ENCODE data around the gene SUSD3.

SUSD3 gene

DNA sequence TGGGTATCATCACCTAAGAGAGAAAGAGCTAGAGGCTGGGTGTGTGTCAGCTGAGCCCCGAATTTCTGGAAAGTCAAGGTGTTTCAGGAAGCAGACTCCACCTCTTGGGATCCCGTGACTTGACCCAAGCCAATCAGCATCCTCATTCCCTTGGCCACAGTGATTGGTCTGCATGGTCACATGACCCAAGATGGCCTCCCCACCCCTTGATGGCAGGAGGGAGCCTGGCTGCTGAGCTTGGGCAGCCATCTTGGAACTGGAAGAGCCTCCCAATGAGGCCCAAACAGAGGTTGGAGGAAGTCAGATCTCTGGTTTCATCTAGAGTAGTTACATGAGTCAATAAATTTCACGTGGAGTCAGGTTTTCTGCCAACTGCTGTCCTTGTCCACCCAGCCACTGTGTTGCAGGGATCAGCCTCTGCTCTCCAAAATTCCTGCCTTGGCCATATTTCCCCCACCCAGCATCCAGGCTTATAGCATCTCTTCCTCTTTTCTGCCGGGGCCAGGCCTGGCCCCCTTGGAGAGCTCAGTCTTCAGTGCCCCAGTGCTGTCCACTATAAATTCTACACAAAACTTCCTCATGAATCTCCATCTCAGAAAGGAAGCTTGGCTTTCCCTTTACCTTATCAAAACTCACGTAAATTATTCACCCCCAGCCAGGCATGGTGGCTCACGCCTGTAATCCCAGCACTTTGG is 17.2 kb upstream of the SUSD3 start:
- DNase-seq (ENCODE audit: low read depth): no peak
- H3K4me3 ChIP-seq (ENCODE audit: low read depth, low read length): no peak overlapping the region

GRCh38 chr9:93043122-93043521 is 15.4 kb upstream of the SUSD3 start:
- TF ChIP-seq, protein P1, sequence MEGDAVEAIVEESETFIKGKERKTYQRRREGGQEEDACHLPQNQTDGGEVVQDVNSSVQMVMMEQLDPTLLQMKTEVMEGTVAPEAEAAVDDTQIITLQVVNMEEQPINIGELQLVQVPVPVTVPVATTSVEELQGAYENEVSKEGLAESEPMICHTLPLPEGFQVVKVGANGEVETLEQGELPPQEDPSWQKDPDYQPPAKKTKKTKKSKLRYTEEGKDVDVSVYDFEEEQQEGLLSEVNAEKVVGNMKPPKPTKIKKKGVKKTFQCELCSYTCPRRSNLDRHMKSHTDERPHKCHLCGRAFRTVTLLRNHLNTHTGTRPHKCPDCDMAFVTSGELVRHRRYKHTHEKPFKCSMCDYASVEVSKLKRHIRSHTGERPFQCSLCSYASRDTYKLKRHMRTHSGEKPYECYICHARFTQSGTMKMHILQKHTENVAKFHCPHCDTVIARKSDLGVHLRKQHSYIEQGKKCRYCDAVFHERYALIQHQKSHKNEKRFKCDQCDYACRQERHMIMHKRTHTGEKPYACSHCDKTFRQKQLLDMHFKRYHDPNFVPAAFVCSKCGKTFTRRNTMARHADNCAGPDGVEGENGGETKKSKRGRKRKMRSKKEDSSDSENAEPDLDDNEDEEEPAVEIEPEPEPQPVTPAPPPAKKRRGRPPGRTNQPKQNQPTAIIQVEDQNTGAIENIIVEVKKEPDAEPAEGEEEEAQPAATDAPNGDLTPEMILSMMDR (IDR thresholded peaks at IDR 0.05; ENCODE audit: low read depth, low read length, missing control alignments): no peak
- no peak overlapping the region for H3K4me3 ChIP-seq (ENCODE audit: low read depth, low read length)
- no peak for DNase-seq (ENCODE audit: low read depth)

More for the DNA sequence above, 17.2 kb upstream of the SUSD3 start:
- TF ChIP-seq, protein P1 (IDR thresholded peaks at IDR 0.05; ENCODE audit: low read depth, low read length, missing control alignments): no peak

DNA sequence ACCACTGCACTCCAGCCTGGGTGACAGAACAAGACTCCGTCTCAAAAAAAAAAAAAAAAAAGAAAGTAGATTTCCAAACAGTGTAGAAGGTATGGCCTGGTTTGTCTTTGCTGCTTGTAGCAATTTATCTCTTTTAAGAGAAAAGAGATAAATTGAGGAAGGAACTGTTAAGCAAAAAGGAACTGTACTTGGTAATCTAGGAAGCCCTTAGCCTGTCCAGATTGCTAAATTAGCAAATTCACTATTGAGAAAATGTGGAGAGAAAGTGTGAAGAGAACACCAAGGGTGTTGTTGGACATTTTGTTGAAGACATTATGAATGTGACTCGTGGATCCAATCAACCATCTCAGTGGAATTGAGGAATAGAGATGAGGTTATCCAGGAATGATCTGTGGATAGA is 13.0 kb upstream of the SUSD3 start:
- no peak overlapping the region for H3K4me3 ChIP-seq (ENCODE audit: low read depth, low read length)
- TF ChIP-seq, protein P1 (IDR thresholded peaks at IDR 0.05; ENCODE audit: low read depth, low read length, missing control alignments): no peak
- DNase-seq (ENCODE audit: low read depth): no peak

DNA sequence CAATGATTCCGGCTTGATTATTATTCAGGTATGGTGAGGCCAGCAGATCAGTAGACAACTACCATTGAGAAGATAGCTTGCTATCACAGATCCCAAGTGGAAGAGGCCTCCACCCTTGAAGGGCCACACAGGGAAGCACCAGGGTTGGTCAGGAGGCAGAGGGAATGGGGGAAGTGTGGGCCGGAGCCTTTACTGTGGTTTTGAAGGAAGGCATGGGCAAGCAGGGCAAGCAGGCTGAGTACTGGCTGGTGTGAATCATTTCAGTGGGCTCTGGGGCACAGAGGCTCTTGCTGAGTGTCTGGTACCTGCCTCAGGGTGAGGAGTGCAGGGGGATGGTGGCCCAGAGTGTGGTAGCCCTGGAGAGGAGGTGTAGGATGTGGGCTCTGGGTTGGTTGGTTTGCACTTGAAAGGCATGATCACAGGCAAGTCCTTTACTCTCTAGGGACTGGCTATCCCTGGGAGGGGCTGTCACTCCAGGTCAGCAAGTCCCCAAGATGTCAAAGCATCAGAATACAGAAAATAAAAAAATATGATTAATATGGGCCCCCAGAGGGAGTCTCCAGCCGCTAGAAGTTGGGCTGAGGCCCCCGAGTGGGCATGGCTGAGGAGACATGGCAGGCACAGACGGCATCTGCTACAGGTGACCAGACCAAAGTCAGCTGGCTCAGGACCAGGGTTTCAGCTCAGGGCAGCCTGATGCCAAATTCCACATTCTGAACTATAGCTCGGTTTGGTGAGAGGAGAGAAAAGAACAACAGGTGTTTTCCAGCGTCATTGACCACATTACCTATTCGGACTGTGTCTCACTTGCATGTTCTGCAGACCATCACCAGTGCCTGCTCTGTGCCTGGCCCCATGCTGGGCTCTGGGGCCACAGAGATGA is 9.7 kb upstream of the SUSD3 start:
- DNase-seq (ENCODE audit: low read depth): no peak
- TF ChIP-seq, protein P1 (IDR thresholded peaks at IDR 0.05; ENCODE audit: low read depth, low read length, missing control alignments): no peak
- no peak overlapping the region for H3K4me3 ChIP-seq (ENCODE audit: low read depth, low read length)

DNA sequence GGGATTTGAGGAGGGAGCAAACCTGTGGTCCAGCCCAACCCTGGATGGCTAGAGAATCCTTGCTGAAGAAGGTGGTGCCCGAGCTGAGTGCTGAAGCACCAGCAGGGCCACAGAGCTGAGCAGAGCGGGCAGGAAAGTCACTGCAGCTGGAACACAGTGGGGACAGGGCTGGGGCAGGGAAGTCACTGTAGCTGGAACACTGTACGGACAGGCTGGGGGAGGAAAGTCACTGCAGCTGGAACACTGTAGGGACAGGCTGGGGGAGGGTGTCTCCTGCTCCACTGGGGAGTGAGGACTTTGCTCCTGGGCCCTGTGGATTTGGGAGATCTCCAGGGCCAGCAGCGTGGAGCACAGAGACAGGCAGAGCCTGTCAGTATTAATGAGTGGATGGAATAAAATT is 9.0 kb upstream of the SUSD3 start:
- TF ChIP-seq, protein P1 (IDR thresholded peaks at IDR 0.05; ENCODE audit: low read depth, low read length, missing control alignments): no peak
- DNase-seq (ENCODE audit: low read depth): no peak
- H3K4me3 ChIP-seq (ENCODE audit: low read depth, low read length): no peak overlapping the region

DNA sequence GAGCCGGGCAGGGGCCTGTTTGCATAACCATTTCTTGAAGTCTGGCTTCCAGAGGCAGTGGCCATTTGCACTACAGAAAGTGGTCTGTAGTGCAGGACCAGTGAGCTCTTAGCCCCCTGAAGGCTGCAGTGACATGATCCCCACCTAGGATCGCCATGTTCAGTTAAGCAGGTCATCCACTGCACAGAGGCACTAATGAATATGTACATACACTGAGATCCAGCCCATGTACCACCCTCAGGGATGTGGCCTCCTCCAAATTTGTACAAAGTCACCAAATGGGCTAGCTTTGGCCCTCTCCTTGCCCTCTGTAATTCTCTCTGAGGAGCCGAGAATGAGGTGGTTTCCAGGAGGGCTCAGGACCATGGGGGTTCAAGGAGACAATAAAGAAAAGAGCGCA is 8.3 kb upstream of the SUSD3 start:
- no peak for DNase-seq (ENCODE audit: low read depth)
- TF ChIP-seq, protein P1 (IDR thresholded peaks at IDR 0.05; ENCODE audit: low read depth, low read length, missing control alignments): no peak
- H3K4me3 ChIP-seq (ENCODE audit: low read depth, low read length): no peak overlapping the region
